SK-N-SH treated with all-trans-retinoic acid at 6 μM for 48 hours (cell line): ENCODE measurements around the gene CHD3.
A peak's percentile ranks its signal among the peaks of the same experiment; 100 is the strongest.

Experiments
- ATAC-seq: fragments of 200-7000 bp; cut with Tn5 transposase; 3 replicates; pipeline ENCODE4 v1.9.1; 2020; ENCODE audit warnings: mild to moderate bottlenecking, moderate library complexity
- ARNTL ChIP-seq: fragments of 450-650 bp; formaldehyde crosslinking; IDR thresholded peaks from 2 replicates; pipeline ENCODE4 v1.5.0; 2020; ENCODE audit warnings: low read depth, mild to moderate bottlenecking, moderate library complexity, borderline replicate concordance
- BACH2 ChIP-seq: fragments of 250-450 bp; sonication (Bioruptor Pico); IDR thresholded peaks from 2 replicates; pipeline ENCODE4 v1.9.0; 2021; ENCODE audit warnings: mild to moderate bottlenecking, borderline replicate concordance
- CSDC2 ChIP-seq: fragments of 250-450 bp; sonication (Bioruptor Pico); IDR thresholded peaks from 2 replicates; pipeline ENCODE4 v1.5.0; 2020; ENCODE audit warnings: mild to moderate bottlenecking, moderate library complexity
- ESRRG ChIP-seq: fragments of 250-450 bp; sonication (Bioruptor Pico); IDR thresholded peaks from 2 replicates; pipeline ENCODE4 v1.6.1; 2021; ENCODE audit warnings: mild to moderate bottlenecking
- ISL1 ChIP-seq: fragments of 250-450 bp; sonication (Bioruptor Pico); IDR thresholded peaks from 2 replicates; pipeline ENCODE4 v2.1.2; 2022; ENCODE audit warnings: mild to moderate bottlenecking, moderate library complexity
- POU6F1 ChIP-seq: fragments of 250-450 bp; sonication (Bioruptor Pico); IDR thresholded peaks from 2 replicates; pipeline ENCODE4 v1.8.0; 2021; ENCODE audit warnings: low read depth, mild to moderate bottlenecking, moderate library complexity, borderline replicate concordance
- SNAI2 ChIP-seq: fragments of 250-450 bp; sonication (Bioruptor Pico); IDR thresholded peaks from 2 replicates; pipeline ENCODE4 v1.5.0; 2020; ENCODE audit warnings: mild to moderate bottlenecking, moderate library complexity
- TCF4 ChIP-seq: fragments of 250-450 bp; sonication (Bioruptor Pico); IDR thresholded peaks from 2 replicates; pipeline ENCODE4 v1.8.0; 2021; ENCODE audit warnings: mild to moderate bottlenecking, moderate library complexity, borderline replicate concordance
- TOX ChIP-seq: fragments of 250-450 bp; sonication (Bioruptor Pico); IDR thresholded peaks from 2 replicates; pipeline ENCODE4 v1.8.0; 2021; ENCODE audit warnings: mild to moderate bottlenecking, moderate library complexity, borderline replicate concordance
- ZC3H10 ChIP-seq: fragments of 250-450 bp; sonication (Bioruptor Pico); IDR thresholded peaks from 2 replicates; pipeline ENCODE4 v1.5.1; 2021; ENCODE audit warnings: mild to moderate bottlenecking, moderate library complexity
- ZFP3 ChIP-seq: fragments of 250-450 bp; sonication (Bioruptor Pico); IDR thresholded peaks from 2 replicates; pipeline ENCODE4 v1.5.0; 2020; ENCODE audit warnings: mild to moderate bottlenecking, moderate library complexity
- ZFP30 ChIP-seq: fragments of 450-650 bp; formaldehyde crosslinking; IDR thresholded peaks from 2 replicates; pipeline ENCODE4 v1.5.0; 2022; ENCODE audit warnings: mild to moderate bottlenecking, moderate library complexity
- ZNF565 ChIP-seq: fragments of 450-650 bp; formaldehyde crosslinking; conservative IDR thresholded peaks from 2 replicates; pipeline ENCODE4 v1.5.0; 2020; ENCODE audit warnings: low read depth, mild to moderate bottlenecking, moderate library complexity
- ZNF70 ChIP-seq: fragments of 450-650 bp; formaldehyde crosslinking; IDR thresholded peaks from 2 replicates; pipeline ENCODE4 v1.5.0; 2020; ENCODE audit warnings: mild to moderate bottlenecking, moderate library complexity
- ZNF8 ChIP-seq: fragments of 450-650 bp; formaldehyde crosslinking; IDR thresholded peaks from 2 replicates; pipeline ENCODE4 v1.5.0; 2020; ENCODE audit warnings: mild to moderate bottlenecking, moderate library complexity
- TF ChIP-seq, protein P1 (sequence below): fragments of 250-450 bp; sonication (Bioruptor Pico); IDR thresholded peaks from 2 replicates; pipeline ENCODE4 v1.5.1; 2021; ENCODE audit warnings: mild to moderate bottlenecking, moderate library complexity
- TF ChIP-seq, protein P2 (sequence below): fragments of 250-450 bp; sonication (Bioruptor Pico); IDR thresholded peaks from 2 replicates; pipeline ENCODE4 v1.5.1; 2020; ENCODE audit warnings: low read depth, mild to moderate bottlenecking, moderate library complexity
- TF ChIP-seq, protein P3 (sequence below): fragments of 250-450 bp; sonication (Bioruptor Pico); IDR thresholded peaks from 2 replicates; pipeline ENCODE4 v1.8.0; 2020; ENCODE audit warnings: mild to moderate bottlenecking, moderate library complexity, borderline replicate concordance

CHD3 gene

DNA sequence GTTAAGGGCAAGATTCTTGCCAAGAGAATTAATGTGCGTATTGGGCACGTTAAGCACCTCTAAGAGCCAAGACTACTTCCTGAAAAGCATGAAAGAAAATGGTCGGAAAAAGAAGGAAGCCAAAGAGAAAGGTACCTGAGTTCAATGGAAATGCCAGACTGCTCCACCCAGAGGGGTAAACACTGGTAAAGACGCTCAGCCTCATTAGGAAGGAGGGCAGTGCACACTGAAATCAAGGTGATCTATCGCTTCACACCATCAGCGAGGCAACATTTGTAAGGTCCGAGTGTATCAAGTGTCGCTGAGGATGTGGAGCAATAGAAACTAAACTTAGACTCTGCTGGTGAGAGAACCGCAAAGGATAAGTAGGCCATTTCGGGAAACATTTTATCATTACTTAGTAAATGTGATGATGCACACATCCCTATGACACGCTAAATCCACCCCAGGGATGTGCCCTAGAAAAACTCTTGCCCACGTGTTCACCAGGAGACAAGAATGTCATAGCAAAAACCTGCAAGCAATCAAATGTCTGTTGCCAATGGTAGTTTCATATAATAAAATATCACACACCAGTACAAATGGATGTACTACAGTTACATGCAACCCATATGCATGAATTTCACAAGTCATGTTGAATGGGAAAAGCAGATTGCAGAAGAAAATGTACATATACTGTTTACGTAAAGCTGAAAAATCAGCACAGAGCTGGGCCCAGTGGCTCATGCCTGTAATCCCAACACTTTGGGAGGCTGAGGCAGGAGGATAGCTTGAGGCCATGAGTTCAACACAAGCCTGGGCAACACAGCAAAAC, 67.0 kb downstream of the CHD3 start:
- TF ChIP-seq, protein P1, sequence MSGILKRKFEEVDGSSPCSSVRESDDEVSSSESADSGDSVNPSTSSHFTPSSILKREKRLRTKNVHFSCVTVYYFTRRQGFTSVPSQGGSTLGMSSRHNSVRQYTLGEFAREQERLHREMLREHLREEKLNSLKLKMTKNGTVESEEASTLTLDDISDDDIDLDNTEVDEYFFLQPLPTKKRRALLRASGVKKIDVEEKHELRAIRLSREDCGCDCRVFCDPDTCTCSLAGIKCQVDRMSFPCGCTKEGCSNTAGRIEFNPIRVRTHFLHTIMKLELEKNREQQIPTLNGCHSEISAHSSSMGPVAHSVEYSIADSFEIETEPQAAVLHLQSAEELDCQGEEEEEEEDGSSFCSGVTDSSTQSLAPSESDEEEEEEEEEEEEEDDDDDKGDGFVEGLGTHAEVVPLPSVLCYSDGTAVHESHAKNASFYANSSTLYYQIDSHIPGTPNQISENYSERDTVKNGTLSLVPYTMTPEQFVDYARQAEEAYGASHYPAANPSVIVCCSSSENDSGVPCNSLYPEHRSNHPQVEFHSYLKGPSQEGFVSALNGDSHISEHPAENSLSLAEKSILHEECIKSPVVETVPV (CRISPR knock-in tag) = no peak
- TF ChIP-seq CSDC2 (CRISPR knock-in tag) = no peak
- no peak for TF ChIP-seq ARNTL (CRISPR knock-in tag)
- no peak for TF ChIP-seq ISL1 (CRISPR knock-in tag)
- no peak for TF ChIP-seq POU6F1 (CRISPR knock-in tag)
- no peak for TF ChIP-seq ZNF70
- TF ChIP-seq TCF4 = no peak
- ATAC-seq = peak; percentile 45

DNA sequence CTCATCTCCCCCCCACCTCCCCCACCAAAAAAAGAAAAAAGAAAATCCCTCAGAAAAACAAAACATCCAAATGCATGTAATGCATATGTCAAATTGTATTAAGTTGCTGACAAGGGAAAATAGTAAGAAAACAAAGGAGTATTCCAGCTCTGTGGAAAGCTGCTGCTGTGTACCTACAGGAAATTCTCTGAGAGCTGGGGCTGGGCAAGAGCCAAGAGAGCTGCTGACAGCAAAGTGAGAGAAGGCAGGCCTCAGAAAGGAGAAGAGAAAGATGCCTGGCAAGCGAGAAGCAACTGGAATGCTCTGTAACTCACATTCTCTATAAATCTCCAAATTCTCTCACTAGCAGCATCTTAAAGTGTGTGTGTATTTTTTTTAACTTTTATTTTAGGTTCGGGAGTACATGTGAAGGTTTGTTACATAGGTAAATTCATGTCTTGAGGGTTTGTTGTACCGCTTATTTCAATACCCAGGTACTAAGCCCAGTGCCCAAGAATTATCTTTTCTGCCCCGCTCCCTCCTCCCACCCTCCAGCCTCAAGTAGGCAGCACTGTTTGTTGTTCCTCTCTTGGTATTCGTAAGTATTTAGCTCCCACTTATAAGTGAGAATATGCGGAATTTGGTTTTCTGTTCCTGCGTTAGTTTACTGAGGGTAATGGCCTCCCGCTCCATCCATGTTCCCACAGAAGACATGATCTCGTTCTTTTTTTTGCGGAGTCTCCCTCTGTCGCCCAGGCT, 67.8 kb downstream of the CHD3 start:
- TF ChIP-seq TCF4 (0 out of 2 replicates have a peak, but pooled peaks have one; percentile 31), ZNF8 (CRISPR knock-in tag) (no peak)
- peak; percentile 96 for ATAC-seq

GRCh38 chr17:7959503-7960253, 71.1 kb downstream of the CHD3 start:
- TF ChIP-seq POU6F1 (CRISPR knock-in tag) (no peak), ZFP30 (CRISPR knock-in tag) (no peak), CSDC2 (CRISPR knock-in tag) (no peak), ZNF70 (no peak), ESRRG (no peak), ZC3H10 (CRISPR knock-in tag) (no peak), ZFP3 (CRISPR knock-in tag) (no peak), ISL1 (CRISPR knock-in tag) (no peak), SNAI2 (no peak), TCF4 (no peak), BACH2 (CRISPR knock-in tag) (no peak), ZNF565 (CRISPR knock-in tag) (no peak), ARNTL (CRISPR knock-in tag) (no peak), TOX (CRISPR knock-in tag) (no peak), ZNF8 (CRISPR knock-in tag) (no peak)
- TF ChIP-seq, protein P2, sequence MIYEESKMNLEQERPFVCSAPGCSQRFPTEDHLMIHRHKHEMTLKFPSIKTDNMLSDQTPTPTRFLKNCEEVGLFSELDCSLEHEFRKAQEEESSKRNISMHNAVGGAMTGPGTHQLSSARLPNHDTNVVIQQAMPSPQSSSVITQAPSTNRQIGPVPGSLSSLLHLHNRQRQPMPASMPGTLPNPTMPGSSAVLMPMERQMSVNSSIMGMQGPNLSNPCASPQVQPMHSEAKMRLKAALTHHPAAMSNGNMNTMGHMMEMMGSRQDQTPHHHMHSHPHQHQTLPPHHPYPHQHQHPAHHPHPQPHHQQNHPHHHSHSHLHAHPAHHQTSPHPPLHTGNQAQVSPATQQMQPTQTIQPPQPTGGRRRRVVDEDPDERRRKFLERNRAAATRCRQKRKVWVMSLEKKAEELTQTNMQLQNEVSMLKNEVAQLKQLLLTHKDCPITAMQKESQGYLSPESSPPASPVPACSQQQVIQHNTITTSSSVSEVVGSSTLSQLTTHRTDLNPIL (CRISPR knock-in tag) = no peak
- TF ChIP-seq, protein P3, sequence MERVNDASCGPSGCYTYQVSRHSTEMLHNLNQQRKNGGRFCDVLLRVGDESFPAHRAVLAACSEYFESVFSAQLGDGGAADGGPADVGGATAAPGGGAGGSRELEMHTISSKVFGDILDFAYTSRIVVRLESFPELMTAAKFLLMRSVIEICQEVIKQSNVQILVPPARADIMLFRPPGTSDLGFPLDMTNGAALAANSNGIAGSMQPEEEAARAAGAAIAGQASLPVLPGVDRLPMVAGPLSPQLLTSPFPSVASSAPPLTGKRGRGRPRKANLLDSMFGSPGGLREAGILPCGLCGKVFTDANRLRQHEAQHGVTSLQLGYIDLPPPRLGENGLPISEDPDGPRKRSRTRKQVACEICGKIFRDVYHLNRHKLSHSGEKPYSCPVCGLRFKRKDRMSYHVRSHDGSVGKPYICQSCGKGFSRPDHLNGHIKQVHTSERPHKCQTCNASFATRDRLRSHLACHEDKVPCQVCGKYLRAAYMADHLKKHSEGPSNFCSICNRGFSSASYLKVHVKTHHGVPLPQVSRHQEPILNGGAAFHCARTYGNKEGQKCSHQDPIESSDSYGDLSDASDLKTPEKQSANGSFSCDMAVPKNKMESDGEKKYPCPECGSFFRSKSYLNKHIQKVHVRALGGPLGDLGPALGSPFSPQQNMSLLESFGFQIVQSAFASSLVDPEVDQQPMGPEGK (CRISPR knock-in tag) = no peak
- ATAC-seq = no peak
